ENCODE results near the gene PLA2G12A. TPM values are rescaled to one million over a fixed set of nuclear protein-coding genes. Genes with fewer than 3 reads are reported as not detected.

PLA2G12A gene
- total and polyA plus RNA-seq, 9 of the 15 experiments (the other 6 are each of a cell fraction or from before 2014, with no cell fraction given): 24.2 to 226 (median 80.5) TPM

- TF ChIP-seq ARID4B (CRISPR knock-in tag; IDR thresholded peaks at IDR 0.05) (no peak), ARID2 (IDR thresholded peaks at IDR 0.05) (no peak), THRB (CRISPR knock-in tag; conservative IDR thresholded peaks at IDR 0.05) (no peak), FOS (IDR thresholded peaks at IDR 0.05; ENCODE audit: extremely low read depth, insufficient read length) (peak; percentile 52), RAD21 (CRISPR knock-in tag; conservative IDR thresholded peaks at IDR 0.05 in 1 of 2, IDR thresholded peaks at IDR 0.05 in 1 of 2) (no peak), ZBTB9 (CRISPR knock-in tag; IDR thresholded peaks at IDR 0.05) (no peak), ZNF668 (CRISPR knock-in tag; IDR thresholded peaks at IDR 0.05) (no peak), EHMT2 (IDR thresholded peaks at IDR 0.05) (peak; percentile 64; the same call in 1 of the 2 replicates), RFX1 (IDR thresholded peaks at IDR 0.05) (no peak), NBN (IDR thresholded peaks at IDR 0.05; ENCODE audit: low read depth) (no peak), NONO (IDR thresholded peaks at IDR 0.05; ENCODE audit: low read depth in 2 of 2, low read length in 1 of 2) (no peak)
Measured at GRCh38 chr4:109721033-109721432, 8.8 kb downstream of the PLA2G12A start (continued).

All from K562 (cell line).